HL-60 (cell line): ENCODE data around the gene GRPEL2.

Experiments
- DNase-seq, 2 experiments: peaks; one replicate each; pipeline ENCODE4 v3.0.0-alpha.2; 2010 to 2020; ENCODE audit warnings: low read depth in 1 of 2, low spot score in 1 of 2
- H3K27ac ChIP-seq: fragments of 250-450 bp; sonication (Bioruptor Pico); replicated peaks from 2 replicates; pipeline ENCODE4 v1.5.1; 2020; ENCODE audit warnings: mild to moderate bottlenecking, moderate library complexity
- H3K27me3 ChIP-seq: fragments of 250-450 bp; sonication (Bioruptor Pico); 2 replicates; pipeline ENCODE4 v1.5.1; 2021; ENCODE audit warnings: mild to moderate bottlenecking, moderate library complexity; ENCODE audit not compliant: insufficient read depth, poor library complexity, severe bottlenecking
- H3K4me3 ChIP-seq: replicated peaks from 2 replicates; pipeline ENCODE4 v1.5.1; 2011; ENCODE audit warnings: mild to moderate bottlenecking, control low read depth, low read length; ENCODE audit not compliant: insufficient read depth
- GABPA ChIP-seq: IDR thresholded peaks from 2 replicates; pipeline ENCODE4 v1.6.1; 2012; ENCODE audit warnings: low read depth
- POLR2AphosphoS5 ChIP-seq: IDR thresholded peaks from 2 replicates; pipeline ENCODE4 v1.6.1; 2012; ENCODE audit warnings: low read depth
- SPI1 ChIP-seq: IDR thresholded peaks from 2 replicates; pipeline ENCODE4 v1.6.1; 2012; ENCODE audit warnings: low read depth, mild to moderate bottlenecking, borderline replicate concordance
- TF ChIP-seq, protein P1 (sequence below): IDR thresholded peaks from one replicate; pipeline ENCODE4 v1.5.1; 2011; ENCODE audit warnings: low read length, control low read depth, inconsistent platforms; ENCODE audit not compliant: insufficient read depth
- TF ChIP-seq, protein P2 (sequence below): IDR thresholded peaks from 2 replicates; pipeline ENCODE4 v1.6.1; 2012; ENCODE audit warnings: low read depth; ENCODE audit not compliant: insufficient replicate concordance

GRPEL2 gene

GRCh38 chr5:149320791-149321330 lies 24.4 kb upstream of the GRPEL2 start:
- H3K4me3 ChIP-seq = no peak overlapping the region
- no peak overlapping the region for H3K27ac ChIP-seq
- TF ChIP-seq GABPA (no peak), POLR2AphosphoS5 (no peak)
- TF ChIP-seq, protein P1, sequence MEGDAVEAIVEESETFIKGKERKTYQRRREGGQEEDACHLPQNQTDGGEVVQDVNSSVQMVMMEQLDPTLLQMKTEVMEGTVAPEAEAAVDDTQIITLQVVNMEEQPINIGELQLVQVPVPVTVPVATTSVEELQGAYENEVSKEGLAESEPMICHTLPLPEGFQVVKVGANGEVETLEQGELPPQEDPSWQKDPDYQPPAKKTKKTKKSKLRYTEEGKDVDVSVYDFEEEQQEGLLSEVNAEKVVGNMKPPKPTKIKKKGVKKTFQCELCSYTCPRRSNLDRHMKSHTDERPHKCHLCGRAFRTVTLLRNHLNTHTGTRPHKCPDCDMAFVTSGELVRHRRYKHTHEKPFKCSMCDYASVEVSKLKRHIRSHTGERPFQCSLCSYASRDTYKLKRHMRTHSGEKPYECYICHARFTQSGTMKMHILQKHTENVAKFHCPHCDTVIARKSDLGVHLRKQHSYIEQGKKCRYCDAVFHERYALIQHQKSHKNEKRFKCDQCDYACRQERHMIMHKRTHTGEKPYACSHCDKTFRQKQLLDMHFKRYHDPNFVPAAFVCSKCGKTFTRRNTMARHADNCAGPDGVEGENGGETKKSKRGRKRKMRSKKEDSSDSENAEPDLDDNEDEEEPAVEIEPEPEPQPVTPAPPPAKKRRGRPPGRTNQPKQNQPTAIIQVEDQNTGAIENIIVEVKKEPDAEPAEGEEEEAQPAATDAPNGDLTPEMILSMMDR = no peak
- TF ChIP-seq, protein P2, sequence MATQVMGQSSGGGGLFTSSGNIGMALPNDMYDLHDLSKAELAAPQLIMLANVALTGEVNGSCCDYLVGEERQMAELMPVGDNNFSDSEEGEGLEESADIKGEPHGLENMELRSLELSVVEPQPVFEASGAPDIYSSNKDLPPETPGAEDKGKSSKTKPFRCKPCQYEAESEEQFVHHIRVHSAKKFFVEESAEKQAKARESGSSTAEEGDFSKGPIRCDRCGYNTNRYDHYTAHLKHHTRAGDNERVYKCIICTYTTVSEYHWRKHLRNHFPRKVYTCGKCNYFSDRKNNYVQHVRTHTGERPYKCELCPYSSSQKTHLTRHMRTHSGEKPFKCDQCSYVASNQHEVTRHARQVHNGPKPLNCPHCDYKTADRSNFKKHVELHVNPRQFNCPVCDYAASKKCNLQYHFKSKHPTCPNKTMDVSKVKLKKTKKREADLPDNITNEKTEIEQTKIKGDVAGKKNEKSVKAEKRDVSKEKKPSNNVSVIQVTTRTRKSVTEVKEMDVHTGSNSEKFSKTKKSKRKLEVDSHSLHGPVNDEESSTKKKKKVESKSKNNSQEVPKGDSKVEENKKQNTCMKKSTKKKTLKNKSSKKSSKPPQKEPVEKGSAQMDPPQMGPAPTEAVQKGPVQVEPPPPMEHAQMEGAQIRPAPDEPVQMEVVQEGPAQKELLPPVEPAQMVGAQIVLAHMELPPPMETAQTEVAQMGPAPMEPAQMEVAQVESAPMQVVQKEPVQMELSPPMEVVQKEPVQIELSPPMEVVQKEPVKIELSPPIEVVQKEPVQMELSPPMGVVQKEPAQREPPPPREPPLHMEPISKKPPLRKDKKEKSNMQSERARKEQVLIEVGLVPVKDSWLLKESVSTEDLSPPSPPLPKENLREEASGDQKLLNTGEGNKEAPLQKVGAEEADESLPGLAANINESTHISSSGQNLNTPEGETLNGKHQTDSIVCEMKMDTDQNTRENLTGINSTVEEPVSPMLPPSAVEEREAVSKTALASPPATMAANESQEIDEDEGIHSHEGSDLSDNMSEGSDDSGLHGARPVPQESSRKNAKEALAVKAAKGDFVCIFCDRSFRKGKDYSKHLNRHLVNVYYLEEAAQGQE = no peak
- no peak for DNase-seq
- H3K27me3 ChIP-seq = no peaks in the 10 kb centered on the region

DNA sequence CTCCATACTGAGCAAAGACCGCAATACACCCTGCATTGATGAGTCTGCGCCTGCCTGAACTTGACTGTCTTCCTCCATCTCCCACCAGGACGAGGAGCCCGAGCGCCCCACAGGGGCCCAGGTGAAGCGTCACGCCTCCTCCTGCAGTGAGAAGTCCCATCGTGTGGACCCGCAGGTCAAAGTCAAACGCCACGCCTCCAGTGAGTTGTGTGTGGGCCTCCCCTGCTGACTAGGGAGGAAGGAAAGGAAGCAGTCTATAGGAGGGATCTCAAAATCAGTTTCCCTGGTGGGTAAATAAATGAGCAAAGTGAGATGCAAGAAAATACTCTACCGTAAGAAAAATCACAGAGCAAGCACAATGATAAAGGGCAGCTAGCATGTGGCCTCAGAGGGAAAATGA lies 22.8 kb upstream of the GRPEL2 start:
- Histone ChIP-seq H3K4me3 (no peak overlapping the region), H3K27ac (no peak overlapping the region), H3K27me3 (no peaks in the 10 kb centered on the region)
- no peak for DNase-seq
- TF ChIP-seq GABPA = no peak
- no peak for TF ChIP-seq SPI1
- TF ChIP-seq, protein P2 = no peak
- TF ChIP-seq POLR2AphosphoS5 = no peak
- TF ChIP-seq, protein P1 = no peak

- Histone ChIP-seq H3K27me3 (no peaks in the 10 kb centered on the region), H3K4me3 (no peak overlapping the region), H3K27ac (no peak overlapping the region)
- DNase-seq = no peak
- TF ChIP-seq, protein P1 = no peak
- TF ChIP-seq GABPA (no peak), POLR2AphosphoS5 (no peak), SPI1 (no peak)
- TF ChIP-seq, protein P2 = no peak
These were observed 22.1 kb upstream of the GRPEL2 start for GRCh38 chr5:149323210-149323609.
